ENCODE results near the gene RIPK3. TPM values are rescaled to one million over a fixed set of nuclear protein-coding genes. Genes with fewer than 3 reads are reported as not detected.
"Not testable (repeated sequence)": the region's sequence is repeated elsewhere in the genome, so short reads cannot be mapped to it uniquely, and the experiment has no call there.

The RIPK3 gene
- total RNA-seq, result 5.6 TPM

DNA sequence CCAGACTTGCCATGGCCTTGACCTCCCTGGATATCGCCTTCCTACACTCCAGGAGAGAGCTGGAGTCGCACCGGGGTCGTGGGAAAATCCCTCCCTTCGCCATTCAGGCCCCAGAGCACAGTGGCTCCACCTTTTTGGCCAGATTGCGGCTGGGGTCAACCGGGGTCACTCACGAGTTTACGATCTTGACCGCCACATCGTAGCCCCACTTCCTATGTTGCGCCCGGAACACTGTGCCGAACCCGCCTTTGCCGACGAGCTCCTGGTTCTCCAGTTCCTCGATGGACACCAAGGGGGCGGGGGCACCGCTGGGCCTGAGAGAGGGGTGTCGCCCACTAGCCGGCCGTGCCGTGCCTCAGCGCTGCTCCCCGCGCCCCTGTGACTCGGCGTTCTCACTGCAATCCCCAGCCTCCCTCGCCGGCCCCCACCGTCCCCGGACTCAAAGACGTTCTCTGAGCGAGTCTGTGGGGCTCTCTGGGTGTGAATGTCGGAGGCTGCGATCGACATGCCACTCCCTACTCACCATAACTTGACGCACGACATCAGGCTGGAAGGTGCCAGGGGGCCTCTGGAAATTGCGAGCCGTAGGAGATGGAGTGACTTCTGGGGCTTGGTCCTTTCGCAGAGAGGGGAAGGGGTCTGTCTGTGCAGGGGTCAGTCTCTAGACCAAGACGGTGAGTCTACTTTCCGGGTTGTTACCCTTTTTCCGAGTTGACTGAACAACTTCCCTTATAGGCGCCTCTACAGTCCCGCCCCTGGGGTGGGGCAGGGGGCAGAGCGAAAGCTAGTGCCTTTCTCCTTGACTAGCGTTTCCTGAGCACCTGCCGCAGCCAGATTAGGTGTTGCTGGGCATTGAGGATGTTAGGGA, at the start of gene RIPK3:
Gene RIPK3 (minus strand): TSS at position 708 of the 868 bp plus-strand sequence. CDS start 165 bp downstream, at position 543.
- DNase-seq, result no peak

DNA sequence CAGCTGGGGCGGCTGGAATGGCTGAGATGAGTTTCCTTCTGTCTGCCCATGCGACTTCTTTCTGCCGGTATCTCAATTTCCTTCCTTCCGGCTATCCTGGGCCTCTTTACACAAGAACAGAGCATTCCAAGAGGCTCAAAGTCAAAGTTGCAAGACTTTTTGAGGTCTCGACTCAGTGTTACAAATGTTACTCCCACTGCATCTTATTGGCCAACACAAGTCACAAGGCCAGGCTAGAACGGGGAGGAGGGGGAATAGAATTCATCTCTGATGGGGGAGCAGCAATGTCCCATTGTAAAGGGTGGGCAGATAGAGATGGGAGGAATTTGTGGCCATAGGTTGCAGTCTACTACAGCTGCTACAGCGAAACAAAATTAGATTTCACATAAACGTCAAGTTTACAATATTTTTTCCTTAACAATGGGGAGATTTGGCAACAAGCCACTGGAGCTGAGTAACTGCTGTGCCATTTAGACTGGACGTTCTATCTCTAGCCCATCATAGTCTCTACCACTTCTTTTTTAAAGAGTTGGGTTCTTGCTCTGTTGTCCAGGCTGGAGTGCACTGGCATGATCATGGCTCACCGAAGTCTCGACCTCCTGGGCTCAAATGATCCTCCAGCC, 49.5 kb upstream of the RIPK3 start:
- DNase-seq, result no peak

DNA sequence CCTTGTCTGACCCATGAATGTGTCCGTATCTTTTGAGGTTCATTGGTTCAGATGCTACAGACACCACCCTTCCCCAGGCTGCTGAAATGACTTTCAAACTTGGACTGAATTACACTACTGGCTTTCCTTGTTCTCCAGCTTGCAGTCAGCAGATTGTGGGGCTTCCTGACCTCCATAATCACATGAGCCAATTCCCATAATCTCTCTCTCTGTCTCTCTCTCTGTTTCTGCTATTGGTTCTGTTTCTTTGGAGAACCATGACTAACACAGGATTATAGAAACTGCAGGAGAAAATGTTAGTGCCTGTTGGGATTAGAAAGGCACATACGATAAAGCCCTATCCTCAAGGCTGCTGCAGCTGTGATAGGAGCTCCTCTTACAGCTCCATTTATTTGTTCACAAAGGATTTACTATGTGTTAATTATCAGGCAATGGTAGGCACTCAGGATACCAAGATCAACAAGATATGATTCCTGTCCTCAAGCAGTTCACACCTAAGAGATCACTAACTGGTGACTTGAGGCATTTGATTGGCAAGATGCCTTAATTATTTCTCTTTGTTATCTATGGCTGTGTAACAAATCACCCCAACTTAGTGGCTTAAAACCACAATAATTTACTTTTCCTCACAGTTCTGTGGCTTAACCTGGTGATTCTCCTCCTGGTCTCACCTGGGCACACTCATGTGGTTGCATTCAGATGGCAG, 48.8 kb upstream of the RIPK3 start:
- DNase-seq, result no peak

DNA sequence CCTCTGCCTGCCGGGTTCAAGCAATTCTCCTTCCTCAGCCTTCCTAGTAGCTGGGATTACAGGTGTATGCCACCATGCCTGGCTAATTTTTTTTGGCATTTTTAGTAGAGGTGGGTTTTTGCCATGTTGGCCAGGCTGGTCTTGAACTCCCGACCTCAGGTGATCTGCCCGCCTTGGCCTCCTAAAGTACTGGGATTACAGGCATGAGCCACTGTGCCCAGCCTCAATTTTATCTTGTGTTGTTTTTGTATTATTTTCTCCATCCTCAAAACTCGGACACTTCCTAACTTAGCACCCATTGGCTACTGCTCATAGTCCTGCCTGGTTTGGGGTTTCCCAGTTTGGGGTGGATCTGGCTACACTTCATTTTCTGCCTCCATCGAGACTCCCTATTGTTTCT, 47.8 kb upstream of the RIPK3 start:
- DNase-seq, result not testable (repeated sequence)

DNA sequence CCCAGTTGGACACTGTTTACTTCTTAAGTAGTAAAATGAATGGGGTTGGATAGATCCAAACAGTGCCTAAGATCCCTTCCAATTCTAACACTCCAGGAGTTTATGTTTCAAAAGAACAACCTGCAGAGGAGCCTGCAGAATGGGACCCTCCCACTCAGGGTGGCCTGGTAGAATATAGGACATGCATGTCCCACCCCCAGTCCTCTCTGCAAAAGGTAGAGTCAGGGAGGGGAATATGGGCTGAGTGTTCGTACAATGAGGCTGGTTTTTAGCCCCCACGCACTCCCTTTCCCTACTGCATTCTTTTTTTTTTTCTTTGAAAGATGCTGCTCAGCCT, 47.2 kb upstream of the RIPK3 start:
- DNase-seq, result no peak

DNA sequence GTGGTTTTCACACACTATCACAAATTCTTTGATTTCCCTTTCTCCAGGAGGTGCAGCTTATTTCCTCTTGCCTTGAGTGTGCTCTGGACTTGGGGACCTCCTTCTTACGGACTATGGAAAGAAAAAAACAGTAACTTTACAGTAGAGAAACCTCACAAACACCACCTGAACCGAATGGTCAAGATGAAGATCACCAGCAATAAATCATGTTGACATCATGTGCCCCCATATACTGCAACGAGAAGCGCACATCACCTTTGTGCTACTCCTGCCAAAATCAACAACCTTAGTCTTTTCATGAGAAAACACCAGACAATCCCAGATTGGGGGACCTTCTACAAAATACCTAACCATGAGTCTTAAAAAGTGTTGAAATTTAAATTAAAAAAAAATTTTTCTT, 45.7 kb upstream of the RIPK3 start:
- DNase-seq, result no peak

DNA sequence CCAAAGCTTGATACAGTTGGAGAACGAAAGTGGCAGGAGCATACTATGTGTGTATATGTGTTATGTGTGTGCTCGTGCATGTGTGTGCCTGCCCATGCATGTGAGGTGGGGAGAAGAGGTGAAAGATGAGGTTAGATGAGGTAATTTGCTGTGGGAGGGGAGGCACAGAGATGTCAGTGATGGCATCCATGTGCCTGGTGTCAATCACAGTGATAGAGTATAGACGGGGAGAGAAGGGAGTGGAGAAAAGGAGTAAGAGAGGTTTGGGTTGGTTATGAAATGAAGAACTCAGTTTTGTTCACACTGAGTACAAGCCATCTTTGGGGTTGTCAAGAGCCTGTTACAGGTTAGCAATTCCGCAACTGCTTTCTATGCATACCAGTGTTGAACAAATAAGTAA, 44.4 kb upstream of the RIPK3 start:
- DNase-seq, result no peak

DNA sequence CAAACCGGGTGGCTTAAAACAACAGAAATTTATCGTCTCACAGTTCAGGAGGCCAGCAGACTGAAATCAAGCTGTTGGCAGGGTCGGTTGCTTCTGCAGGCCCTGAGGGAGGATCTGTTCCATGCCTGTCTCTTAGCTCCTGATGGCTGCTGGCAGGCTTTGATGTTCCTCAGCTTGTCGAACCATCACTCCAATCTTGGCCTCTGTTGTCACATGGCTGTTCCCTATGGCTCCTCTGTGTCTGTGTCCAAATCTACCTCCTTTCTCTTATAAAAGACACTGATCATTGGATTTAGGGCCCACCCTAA, 42.2 kb upstream of the RIPK3 start:
- no peak for DNase-seq

DNA sequence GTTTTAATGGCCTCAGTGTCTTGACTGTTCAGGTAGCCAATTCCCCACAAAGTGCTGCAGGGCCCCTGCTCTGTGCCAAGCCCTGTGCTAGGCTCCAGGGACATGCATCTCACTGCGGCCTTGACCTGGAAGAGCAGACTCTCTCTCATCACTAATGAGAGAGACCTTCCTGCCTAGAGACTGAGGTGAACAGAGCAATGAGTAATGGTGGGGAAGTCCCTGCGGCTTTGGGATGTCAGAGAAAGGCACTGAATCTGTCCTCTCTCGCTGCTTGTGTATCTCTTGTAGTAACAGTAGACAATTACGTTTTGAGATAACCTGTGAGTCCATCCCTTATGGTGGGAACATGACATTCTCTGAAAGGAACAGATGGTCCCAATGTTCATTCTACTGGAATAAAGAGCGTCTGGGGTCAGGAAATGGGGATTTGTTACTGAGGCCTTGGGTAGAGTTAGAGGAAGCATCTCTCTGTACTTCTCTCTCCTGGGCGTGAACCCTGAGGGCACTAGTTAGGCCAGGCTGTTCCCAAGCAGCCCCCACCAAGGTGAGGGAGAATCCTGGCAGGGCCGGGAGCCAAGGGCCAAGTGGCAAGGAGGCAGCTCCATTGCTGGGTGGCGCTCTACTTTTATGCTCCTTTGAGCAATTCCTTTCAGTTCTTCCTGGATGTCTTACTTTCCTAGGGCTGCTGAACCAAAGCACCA, 41.7 kb upstream of the RIPK3 start:
- no peak for DNase-seq

DNA sequence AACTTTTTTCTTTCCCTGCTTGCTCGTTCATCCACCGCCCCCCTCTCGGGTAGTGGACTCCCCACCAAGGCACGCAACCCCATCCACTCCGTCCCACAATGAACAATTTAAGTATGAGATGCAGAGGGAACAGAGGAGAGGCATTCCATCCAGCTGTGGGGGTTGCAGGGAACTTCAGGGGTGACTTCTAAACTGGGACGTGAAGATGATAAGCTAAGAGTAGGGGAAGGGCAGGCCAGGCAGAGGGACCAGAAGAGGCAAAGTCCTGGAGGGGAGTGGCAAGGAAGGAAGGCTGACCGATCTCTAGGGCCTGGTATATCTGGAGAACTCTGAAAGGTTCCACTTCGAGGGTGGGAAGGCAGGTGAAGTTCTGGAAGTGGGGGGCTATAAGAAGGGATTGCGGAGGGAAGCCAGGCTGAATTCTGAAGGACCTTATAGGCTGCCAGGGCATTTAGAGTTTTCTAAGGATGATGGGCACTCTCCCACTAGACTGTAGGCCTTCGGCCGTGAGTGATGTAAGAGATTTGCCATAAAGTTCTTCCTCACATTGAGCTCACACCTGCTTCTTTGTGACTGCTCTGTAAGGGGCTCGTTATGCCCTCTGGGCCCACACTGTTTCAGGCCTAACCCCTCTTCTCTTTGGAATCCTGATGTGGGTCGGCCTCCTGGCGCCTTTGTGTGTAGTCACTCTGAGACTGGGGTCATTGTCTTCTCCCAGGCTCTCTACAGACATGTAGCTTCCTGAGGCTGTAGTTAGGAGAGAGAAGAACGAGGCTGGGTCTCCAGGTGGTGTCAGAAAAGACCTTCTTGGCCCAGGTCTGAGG, 40.3 kb upstream of the RIPK3 start:
- DNase-seq, result no peak

DNA sequence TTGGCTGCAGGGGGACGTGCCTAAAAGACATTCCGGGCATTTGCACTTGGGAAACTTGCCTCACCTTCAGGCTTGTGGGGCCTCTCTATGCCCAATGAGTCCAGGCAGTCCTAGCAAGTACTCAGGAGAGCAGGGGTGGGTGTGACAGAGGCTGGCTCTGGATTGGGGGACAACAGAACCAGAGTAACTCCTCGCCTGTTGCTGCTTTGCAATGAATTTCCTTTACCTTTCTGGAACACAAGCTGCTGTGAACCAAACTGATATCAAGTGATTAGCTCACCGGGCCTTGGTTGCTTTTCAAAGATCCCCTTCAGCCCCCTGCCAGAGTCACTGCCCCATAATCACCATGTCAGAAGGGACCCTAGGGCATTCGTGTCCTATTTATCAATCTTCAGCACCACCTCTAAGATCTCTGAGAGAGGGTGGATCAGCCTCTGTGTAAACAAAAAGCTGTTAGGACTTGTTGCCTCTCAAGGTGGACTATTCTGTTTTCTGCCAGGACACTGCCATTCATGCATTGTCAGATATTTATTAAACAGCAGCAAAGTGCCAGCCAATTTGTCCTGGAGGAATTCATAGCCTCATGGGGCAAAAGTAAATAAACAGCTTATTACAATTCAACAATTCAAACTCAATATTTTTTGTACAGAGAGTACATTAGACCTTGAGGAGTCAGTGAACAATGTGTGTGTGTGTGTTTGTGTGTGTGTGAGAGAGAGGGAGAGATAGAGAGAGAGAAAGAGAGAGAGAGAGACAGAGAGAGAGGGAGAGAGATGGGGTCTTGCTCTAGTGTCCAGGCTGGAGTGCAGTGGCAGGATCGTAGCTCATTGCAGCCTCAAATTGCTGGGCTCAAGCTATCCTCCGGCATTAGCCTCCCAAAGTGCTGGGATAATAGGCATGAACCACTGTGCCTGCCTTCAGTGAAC, 39.5 kb upstream of the RIPK3 start:
- no peak for DNase-seq

DNA sequence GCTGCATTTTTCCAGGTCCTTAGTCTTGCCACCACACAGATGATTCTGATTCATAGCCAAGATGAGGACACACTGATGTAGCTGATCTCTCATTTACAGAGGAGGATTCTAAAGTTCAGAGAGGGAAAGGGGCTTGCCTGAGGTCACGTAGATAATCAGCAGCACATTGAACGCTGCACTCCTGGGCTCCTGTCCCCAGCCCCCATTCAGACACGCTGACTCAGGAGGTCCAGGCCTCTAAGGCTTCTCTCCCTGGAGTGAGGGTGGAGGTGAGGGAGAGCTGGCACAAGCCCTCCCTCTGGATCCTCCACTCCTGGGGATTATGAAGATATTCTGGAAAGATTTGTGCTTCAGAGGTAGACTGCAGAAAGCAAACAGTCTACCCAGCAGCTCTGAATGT, 38.5 kb upstream of the RIPK3 start:
- no peak for DNase-seq

DNA sequence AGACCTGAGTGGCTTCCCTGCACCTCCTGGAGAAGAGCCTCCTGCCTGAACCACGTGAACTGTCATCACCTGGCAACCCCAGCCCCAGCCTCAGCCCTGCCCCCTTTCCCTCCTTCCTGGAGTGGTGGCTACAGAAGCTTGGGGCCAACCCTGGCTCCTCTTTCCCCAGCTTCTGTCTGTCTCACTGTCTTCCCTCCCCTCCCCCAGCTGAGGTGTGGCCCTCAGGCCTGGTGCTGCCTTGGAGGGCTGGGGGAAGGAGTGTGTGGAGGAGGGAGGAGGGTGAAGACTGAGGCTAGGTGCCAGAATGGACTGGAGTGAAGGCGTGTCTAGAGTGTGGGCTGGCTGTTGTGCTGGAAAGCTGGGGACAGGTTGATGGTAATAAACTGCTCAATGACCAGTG, 37.9 kb upstream of the RIPK3 start:
- DNase-seq, result no peak

DNA sequence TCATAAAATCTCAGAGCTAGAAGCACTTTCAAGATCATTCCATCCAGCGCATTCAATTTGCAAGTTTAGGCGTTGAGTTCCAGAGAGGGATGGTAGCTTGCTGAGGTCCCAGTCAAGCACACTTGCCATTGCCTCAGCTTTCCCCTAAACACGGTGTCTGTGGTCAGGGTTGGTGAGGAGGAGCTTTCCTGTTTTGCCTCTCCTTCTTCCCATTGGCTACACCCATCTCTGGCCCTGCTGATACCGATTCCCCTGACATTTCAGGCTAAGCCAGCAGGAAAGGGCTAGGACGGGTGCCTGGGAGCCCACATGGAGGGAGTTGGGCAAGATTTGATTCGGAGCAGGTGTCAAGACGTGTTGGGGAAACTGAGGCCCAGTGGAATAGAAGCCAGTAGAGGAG, 37.3 kb upstream of the RIPK3 start:
- DNase-seq, result no peak

DNA sequence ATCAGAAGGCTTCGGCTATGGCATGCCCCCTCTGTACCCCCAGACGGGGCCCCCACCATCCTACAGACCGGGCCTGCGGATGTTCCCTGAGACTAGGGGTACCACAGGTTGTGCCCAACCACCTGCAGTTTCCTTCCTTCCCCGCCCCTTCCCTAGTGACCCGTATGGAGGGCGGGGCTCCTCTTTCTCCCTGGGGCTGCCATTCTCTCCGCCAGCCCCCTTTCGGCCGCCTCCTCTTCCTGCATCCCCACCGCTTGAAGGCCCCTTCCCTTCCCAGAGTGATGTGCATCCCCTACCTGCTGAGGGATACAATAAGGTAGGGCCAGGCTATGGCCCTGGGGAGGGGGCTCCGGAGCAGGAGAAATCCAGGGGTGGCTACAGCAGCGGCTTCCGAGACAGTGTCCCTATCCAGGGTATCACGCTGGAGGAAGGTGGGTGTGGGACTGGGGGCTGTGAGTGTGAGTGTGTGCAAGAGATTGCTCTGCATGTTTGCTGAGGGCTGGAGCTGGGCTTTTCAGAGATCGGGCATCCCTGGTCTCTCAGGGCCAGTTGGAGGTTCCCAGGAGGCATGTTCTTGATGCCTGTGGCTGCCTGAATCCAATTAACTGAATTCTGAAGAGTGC, 36.8 kb upstream of the RIPK3 start:
- no peak for DNase-seq

DNA sequence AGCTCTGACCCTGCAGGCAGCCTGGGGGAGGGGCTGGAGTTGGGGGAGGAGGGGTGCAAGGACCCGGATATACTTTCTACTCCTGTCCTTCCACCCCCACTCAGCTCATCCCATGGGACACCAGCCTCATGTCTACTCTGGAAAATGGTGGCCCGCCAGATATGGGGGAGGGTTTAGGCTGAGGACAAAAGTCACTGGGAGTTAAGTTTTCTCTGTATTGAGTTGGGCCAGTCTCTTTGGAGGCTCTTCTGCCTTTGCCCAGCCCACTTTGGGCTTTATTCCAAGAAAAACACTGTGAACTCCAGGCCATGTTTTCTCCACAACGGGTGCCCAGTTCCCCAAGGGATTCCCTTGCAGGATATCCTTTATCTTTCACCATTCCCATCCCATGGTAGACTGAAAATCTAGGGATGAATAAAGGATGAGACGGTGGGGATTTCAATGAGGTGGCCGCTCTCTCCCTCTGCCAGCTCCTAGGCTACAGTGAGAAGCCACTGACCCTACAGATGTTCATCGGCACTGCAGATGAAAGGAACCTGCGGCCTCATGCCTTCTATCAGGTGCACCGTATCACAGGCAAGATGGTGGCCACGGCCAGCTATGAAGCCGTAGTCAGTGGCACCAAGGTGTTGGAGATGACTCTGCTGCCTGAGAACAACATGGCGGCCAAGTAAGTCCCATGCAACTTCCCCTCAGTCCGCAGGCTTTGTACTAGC, 33.1 kb upstream of the RIPK3 start:
- DNase-seq, result peak; percentile 37

DNA sequence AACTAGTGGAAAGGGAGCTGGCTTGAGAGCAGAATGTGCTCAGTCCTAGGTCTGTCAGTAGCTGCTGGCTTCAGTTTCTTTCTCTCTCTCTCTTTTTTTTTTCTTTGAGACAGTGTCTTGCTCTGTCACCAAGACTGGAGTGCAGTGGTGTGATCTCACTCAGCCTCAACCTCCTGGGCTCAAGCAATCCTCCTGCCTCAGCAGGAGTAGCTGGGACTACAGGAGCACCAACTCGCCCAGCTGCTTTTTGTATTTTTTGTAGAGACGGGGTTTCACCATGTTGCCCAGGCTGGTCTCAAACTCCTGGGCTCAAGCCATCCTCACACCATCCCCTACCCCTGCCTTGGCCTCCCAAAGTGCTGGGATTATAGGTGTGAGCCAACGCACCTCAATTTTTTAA, 31.8 kb upstream of the RIPK3 start:
- DNase-seq, result not testable (repeated sequence)

DNA sequence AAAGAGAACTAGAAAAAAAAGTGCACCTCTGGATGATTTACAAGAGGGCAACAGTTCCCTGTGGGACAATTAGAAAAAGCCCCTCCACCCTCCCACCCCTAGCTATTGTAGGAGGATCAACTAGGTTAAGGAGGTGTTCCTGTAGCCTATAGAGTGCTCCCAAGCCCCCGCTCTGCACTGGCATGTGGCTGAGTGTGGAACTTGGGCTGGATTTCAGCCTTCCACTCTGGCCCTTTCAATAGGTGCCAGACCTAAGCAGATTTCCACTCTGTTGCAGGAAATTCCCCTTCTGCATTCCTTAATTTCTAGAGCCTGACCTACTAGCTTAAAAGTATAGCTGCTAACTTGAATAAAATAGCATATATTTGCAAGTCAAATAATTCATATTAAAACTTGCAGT, 31.0 kb upstream of the RIPK3 start:
- no peak for DNase-seq

DNA sequence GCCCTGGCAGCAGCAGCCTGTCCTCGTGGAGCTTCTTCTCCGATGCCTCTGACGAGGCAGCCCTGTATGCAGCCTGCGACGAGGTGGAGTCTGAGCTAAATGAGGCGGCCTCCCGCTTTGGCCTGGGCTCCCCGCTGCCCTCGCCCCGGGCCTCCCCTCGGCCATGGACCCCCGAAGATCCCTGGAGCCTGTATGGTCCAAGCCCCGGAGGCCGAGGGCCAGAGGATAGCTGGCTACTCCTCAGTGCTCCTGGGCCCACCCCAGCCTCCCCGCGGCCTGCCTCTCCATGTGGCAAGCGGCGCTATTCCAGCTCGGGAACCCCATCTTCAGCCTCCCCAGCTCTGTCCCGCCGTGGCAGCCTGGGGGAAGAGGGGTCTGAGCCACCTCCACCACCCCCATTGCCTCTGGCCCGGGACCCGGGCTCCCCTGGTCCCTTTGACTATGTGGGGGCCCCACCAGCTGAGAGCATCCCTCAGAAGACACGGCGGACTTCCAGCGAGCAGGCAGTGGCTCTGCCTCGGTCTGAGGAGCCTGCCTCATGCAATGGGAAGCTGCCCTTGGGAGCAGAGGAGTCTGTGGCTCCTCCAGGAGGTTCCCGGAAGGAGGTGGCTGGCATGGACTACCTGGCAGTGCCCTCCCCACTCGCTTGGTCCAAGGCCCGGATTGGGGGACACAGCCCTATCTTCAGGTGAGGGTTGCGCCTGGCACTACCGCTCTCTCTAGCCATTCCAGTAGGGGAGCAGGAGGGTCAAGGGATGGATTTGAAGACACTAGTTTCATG, 30.3 kb upstream of the RIPK3 start:
- no peak for DNase-seq

Measured in skin of body (tissue), 2 donors.